Fibroblast of lung (primary cell): ENCODE data around the gene PDE3A. TPM values are rescaled to one million over a fixed set of nuclear protein-coding genes. Genes with fewer than 3 reads are reported as not detected.

ENCODE experiments used
- DNase-seq, 2 donors: peaks; one replicate each; pipeline versions ENCODE4 v3.0.0 to v3.0.0-alpha.2; 2010; ENCODE audit warnings: low read depth in 2 of 2
- H2AFZ ChIP-seq: 2 replicates; pipeline ENCODE4 v1.5.1; 2012; ENCODE audit warnings: low read length, control low read depth, inconsistent platforms
- H3K27ac ChIP-seq: 2 replicates; pipeline ENCODE4 v1.5.1; 2011; ENCODE audit warnings: low read length, control low read depth; ENCODE audit not compliant: insufficient read depth
- H3K27me3 ChIP-seq: 2 replicates; pipeline ENCODE4 v1.5.1; 2011; ENCODE audit warnings: mild to moderate bottlenecking, low read length; ENCODE audit not compliant: control insufficient read depth, insufficient read depth
- H3K36me3 ChIP-seq: 2 replicates; pipeline ENCODE4 v1.5.1; 2011; ENCODE audit warnings: low read length; ENCODE audit not compliant: control insufficient read depth, insufficient read depth
- H3K4me1 ChIP-seq: 2 replicates; pipeline ENCODE4 v1.5.1; 2011; ENCODE audit warnings: low read length; ENCODE audit not compliant: control insufficient read depth, insufficient read depth; ENCODE audit errors: extremely low read depth
- H3K4me2 ChIP-seq: 2 replicates; pipeline ENCODE4 v1.5.1; 2011; ENCODE audit warnings: low read length, control low read depth; ENCODE audit not compliant: insufficient read depth; ENCODE audit errors: extremely low read depth
- H3K4me3 ChIP-seq, 4 experiments: fragments of 200-600 bp in 1 of 4; sonication (generic) in 1 of 4; replicated peaks in 1 of 4; 2 replicates each; pipeline ENCODE4 v1.5.1; 2011 to 2016; ENCODE audit warnings: low read length in 4 of 4, low read depth in 3 of 4, mild to moderate bottlenecking in 3 of 4, control low read depth in 2 of 4, inconsistent platforms in 1 of 4, mixed read lengths in 1 of 4; ENCODE audit not compliant: insufficient read depth in 1 of 4; ENCODE audit errors: control extremely low read depth in 1 of 4
- H3K79me2 ChIP-seq: 2 replicates; pipeline ENCODE4 v1.5.1; 2012; ENCODE audit warnings: mild to moderate bottlenecking, low read length, inconsistent platforms; ENCODE audit not compliant: control insufficient read depth, insufficient read depth
- H3K9ac ChIP-seq: 2 replicates; pipeline ENCODE4 v1.5.1; 2011; ENCODE audit warnings: mild to moderate bottlenecking, low read length, control low read depth; ENCODE audit not compliant: insufficient read depth
- H3K9me3 ChIP-seq: 2 replicates; pipeline ENCODE4 v1.5.1; 2012; ENCODE audit warnings: low read depth, low read length; ENCODE audit not compliant: control insufficient read depth, insufficient read depth
- H4K20me1 ChIP-seq: 2 replicates; pipeline ENCODE4 v1.5.1; 2011; ENCODE audit warnings: low read length; ENCODE audit not compliant: control insufficient read depth, insufficient read depth; ENCODE audit errors: extremely low read depth
- EZH2 ChIP-seq: IDR thresholded peaks from 2 replicates; pipeline ENCODE4 v1.5.1; 2012; ENCODE audit warnings: low read length, control low read depth, mild to moderate bottlenecking; ENCODE audit errors: missing control alignments
- polyA plus RNA-seq, 2 donors: library from polyadenylated mRNA; depleted of rRNA in 1 of 2; stranded (reverse) in 1 of 2; unstranded in 1 of 2; fragments of >200 nt; gene quantifications; 2 replicates each; pipeline ENCODE4 v1.2.1, GENCODE V29; 2011 to 2012; ENCODE audit warnings: missing spikeins in 1 of 2
- total RNA-seq: library from RNA; depleted of rRNA; stranded (reverse); fragments of >200 nt; gene quantifications from 2 replicates; pipeline ENCODE4 v1.2.1, GENCODE V29; 2014
- TF ChIP-seq, protein P1 (sequence below), 2 donors: IDR thresholded peaks in 1 of 2; conservative IDR thresholded peaks in 1 of 2; 1 replicate in 1 of 2; 2 replicates in 1 of 2; pipeline ENCODE4 v1.5.1; 2011 to 2012; ENCODE audit warnings: low read length in 2 of 2, control low read depth in 1 of 2, inconsistent platforms in 1 of 2, low read depth in 1 of 2, mild to moderate bottlenecking in 1 of 2

PDE3A gene
- total and polyA plus RNA-seq, 2 donors (not counting 1 experiment from before 2014, with no cell fraction given), result 0.17 to 2.7 TPM

DNA sequence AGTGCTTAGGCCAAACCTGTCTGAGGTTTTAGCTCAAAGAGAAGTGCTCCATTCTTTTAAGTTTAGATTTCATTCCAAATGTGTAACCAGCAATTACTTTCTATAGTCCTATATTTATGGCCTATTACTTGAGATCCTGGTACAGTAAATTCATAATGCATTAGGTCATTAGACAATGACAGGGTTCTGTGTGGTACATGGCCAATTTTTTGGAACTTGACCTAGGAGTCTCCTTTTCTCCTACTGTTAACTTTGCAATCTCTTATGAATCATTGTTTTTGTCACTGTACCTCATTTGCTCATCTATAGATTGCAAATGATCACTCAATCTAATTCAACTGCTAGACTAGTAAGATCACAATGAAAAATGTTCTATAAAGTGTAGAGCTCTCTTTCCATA, 136.7 kb downstream of the PDE3A start:
- Histone ChIP-seq H3K79me2 (no peaks in the 10 kb centered on the region), H3K9ac (no peak overlapping the region), H2AFZ (no peak overlapping the region), H4K20me1 (no peaks in the 10 kb centered on the region), H3K4me2 (no peak overlapping the region), H3K4me3 (no peak overlapping the region), H3K9me3 (no peaks in the 10 kb centered on the region), H3K4me1 (no peaks in the 10 kb centered on the region), H3K27ac (no peak overlapping the region), H3K36me3 (no peaks in the 10 kb centered on the region), H3K27me3 (no peaks in the 10 kb centered on the region)
- no peak for TF ChIP-seq EZH2
- TF ChIP-seq, protein P1, sequence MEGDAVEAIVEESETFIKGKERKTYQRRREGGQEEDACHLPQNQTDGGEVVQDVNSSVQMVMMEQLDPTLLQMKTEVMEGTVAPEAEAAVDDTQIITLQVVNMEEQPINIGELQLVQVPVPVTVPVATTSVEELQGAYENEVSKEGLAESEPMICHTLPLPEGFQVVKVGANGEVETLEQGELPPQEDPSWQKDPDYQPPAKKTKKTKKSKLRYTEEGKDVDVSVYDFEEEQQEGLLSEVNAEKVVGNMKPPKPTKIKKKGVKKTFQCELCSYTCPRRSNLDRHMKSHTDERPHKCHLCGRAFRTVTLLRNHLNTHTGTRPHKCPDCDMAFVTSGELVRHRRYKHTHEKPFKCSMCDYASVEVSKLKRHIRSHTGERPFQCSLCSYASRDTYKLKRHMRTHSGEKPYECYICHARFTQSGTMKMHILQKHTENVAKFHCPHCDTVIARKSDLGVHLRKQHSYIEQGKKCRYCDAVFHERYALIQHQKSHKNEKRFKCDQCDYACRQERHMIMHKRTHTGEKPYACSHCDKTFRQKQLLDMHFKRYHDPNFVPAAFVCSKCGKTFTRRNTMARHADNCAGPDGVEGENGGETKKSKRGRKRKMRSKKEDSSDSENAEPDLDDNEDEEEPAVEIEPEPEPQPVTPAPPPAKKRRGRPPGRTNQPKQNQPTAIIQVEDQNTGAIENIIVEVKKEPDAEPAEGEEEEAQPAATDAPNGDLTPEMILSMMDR (conservative IDR thresholded peaks at IDR 0.05 in 1 of 2, IDR thresholded peaks at IDR 0.05 in 1 of 2; ENCODE audit: low read depth in 1 of 2, low read length in 2 of 2), result no peak
- no peak for DNase-seq

DNA sequence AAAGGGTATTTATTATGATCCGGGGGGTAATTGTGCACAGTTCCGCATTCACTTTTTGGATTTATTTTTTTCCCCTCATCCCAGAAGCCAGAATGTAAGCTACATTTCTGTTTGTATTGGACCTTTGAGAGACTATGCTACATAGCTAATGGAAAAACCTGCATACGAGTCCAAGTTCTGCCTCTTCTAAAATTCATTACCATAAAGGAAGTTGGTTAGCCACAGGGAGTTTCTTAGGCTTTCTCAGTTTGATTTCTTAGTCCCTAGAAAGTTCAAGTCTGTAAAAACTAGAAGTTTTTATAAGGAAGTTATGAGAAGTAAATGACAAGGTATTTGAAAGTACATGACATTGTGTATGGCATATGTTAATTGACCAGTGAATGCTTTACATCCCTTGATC, 138.7 kb downstream of the PDE3A start:
- Histone ChIP-seq H4K20me1 (no peaks in the 10 kb centered on the region), H3K4me2 (no peak overlapping the region), H3K4me1 (no peaks in the 10 kb centered on the region), H3K27ac (no peak overlapping the region), H3K4me3 (no peak overlapping the region), H3K27me3 (no peaks in the 10 kb centered on the region), H3K9me3 (no peaks in the 10 kb centered on the region), H3K9ac (no peak overlapping the region), H3K36me3 (no peaks in the 10 kb centered on the region), H2AFZ (no peak overlapping the region), H3K79me2 (no peaks in the 10 kb centered on the region)
- DNase-seq, result no peak
- TF ChIP-seq, protein P1 (conservative IDR thresholded peaks at IDR 0.05 in 1 of 2, IDR thresholded peaks at IDR 0.05 in 1 of 2; ENCODE audit: low read depth in 1 of 2, low read length in 2 of 2), result no peak
- TF ChIP-seq EZH2, result no peak

DNA sequence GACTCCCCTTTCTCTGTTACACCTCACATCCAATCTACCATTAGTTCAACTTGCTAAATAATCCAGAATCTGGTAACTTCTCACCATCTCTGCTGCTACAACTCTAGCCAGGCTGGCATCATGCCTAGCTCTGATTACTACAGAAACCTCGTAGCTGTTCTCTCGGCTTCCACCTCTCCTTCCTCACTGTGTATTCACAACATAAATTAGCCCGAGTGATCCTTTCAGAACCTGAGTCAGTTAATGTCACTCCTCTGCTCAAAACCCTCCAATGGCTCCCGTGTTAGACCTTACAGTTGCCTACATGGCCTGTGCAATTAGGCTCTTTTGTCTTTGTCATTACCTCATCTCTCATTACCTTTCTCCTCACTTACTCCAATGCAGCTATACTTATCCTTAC, 139.4 kb downstream of the PDE3A start:
- Histone ChIP-seq H2AFZ (no peak overlapping the region), H3K27me3 (no peaks in the 10 kb centered on the region), H3K36me3 (no peaks in the 10 kb centered on the region), H3K4me2 (no peak overlapping the region), H3K4me1 (no peaks in the 10 kb centered on the region), H3K9me3 (no peaks in the 10 kb centered on the region), H3K4me3 (no peak overlapping the region), H4K20me1 (no peaks in the 10 kb centered on the region), H3K9ac (no peak overlapping the region), H3K27ac (no peak overlapping the region), H3K79me2 (no peaks in the 10 kb centered on the region)
- peak in 1 of 2 donors; percentile 35 for DNase-seq
- TF ChIP-seq, protein P1 (conservative IDR thresholded peaks at IDR 0.05 in 1 of 2, IDR thresholded peaks at IDR 0.05 in 1 of 2; ENCODE audit: low read depth in 1 of 2, low read length in 2 of 2), result no peak
- no peak for TF ChIP-seq EZH2
